Prostate gland (tissue), 2 donors: ENCODE data around the gene ARFIP1.
"Not testable (repeated sequence)": the region's sequence is repeated elsewhere in the genome, so short reads cannot be mapped to it uniquely, and the experiment has no call there.

ENCODE experiments used
- POLR2A ChIP-seq: fragments of 450-650 bp; IDR thresholded peaks from one replicate; pipeline ENCODE4 v1.6.1; 2016; ENCODE audit warnings: antibody characterized with exemption, mild to moderate bottlenecking
- POLR2AphosphoS5 ChIP-seq: sonication (generic); formaldehyde crosslinking; IDR thresholded peaks from one replicate; pipeline ENCODE4 v1.6.1; 2017; ENCODE audit warnings: antibody characterized with exemption
- TF ChIP-seq, protein P1 (sequence below), 4 experiments: fragments of 200-600 bp in 2 of 4; fragments of 450-650 bp in 2 of 4; sonication (generic) in 2 of 4; IDR thresholded peaks; 1 replicate in 3 of 4; 2 replicates in 1 of 4; pipeline ENCODE4 v1.5.1; 2016 to 2019; ENCODE audit warnings: antibody characterized with exemption in 4 of 4, mild to moderate bottlenecking in 2 of 4, moderate library complexity in 2 of 4

DNA sequence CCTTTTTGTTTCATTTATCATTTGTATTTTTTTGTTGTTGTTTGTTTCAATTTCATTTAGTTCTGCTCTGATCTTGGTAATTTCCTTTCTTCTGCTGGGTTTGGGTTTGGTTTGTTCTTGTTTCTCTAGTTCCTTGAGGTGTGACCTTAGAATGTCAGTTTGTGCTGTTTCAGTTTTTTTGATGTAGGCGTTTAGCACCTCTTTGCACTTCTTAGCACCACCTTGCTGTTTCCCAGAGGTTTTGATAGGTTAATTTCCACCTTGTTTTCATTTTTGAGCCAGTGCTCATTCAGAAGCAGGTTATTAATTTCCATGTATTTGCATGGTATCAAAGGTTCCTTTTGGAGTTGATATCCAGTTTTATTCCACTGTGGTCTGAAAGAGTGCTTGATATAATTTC, 60.0 kb downstream of the ARFIP1 start:
- TF ChIP-seq, protein P1, sequence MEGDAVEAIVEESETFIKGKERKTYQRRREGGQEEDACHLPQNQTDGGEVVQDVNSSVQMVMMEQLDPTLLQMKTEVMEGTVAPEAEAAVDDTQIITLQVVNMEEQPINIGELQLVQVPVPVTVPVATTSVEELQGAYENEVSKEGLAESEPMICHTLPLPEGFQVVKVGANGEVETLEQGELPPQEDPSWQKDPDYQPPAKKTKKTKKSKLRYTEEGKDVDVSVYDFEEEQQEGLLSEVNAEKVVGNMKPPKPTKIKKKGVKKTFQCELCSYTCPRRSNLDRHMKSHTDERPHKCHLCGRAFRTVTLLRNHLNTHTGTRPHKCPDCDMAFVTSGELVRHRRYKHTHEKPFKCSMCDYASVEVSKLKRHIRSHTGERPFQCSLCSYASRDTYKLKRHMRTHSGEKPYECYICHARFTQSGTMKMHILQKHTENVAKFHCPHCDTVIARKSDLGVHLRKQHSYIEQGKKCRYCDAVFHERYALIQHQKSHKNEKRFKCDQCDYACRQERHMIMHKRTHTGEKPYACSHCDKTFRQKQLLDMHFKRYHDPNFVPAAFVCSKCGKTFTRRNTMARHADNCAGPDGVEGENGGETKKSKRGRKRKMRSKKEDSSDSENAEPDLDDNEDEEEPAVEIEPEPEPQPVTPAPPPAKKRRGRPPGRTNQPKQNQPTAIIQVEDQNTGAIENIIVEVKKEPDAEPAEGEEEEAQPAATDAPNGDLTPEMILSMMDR (IDR thresholded peaks at IDR 0.05), result not testable (repeated sequence)
- TF ChIP-seq POLR2AphosphoS5, POLR2A: not testable (repeated sequence)
